CD14-positive monocyte (primary cell): ENCODE results near the gene PORCN. TPM values are rescaled to one million over a fixed set of nuclear protein-coding genes. Genes with fewer than 3 reads are reported as not detected.

ENCODE experiments used
- DNase-seq, 3 donors: peaks; one replicate each; pipeline ENCODE4 v3.0.0-alpha.2; 2011 to 2022
- H2AFZ ChIP-seq: 2 replicates; pipeline ENCODE4 v1.6.0; 2012; ENCODE audit warnings: mild to moderate bottlenecking, low read depth, low read length, inconsistent platforms; ENCODE audit not compliant: insufficient read depth, poor library complexity, severe bottlenecking
- H3K27ac ChIP-seq, 2 donors: 1 replicate in 1 of 2; 2 replicates in 1 of 2; pipeline ENCODE4 v1.5.1; 2012 to 2013; ENCODE audit warnings: low read length in 2 of 2, control low read depth in 1 of 2, inconsistent platforms in 1 of 2, low read depth in 1 of 2, mild to moderate bottlenecking in 1 of 2
- H3K27me3 ChIP-seq, 2 donors: one replicate each; pipeline versions ENCODE4 v1.6.0 to v1.6.1; 2011 to 2013; ENCODE audit warnings: low read length in 2 of 2; ENCODE audit not compliant: control insufficient read depth in 2 of 2, insufficient read depth in 2 of 2
- H3K36me3 ChIP-seq, 2 donors: replicated peaks in 1 of 2; 1 replicate in 1 of 2; 2 replicates in 1 of 2; pipeline versions ENCODE4 v1.5.1 to v1.6.1; 2012 to 2013; ENCODE audit warnings: low read length in 2 of 2, control low read depth in 1 of 2, inconsistent platforms in 1 of 2, mild to moderate bottlenecking in 1 of 2; ENCODE audit not compliant: insufficient read depth in 2 of 2, control insufficient read depth in 1 of 2
- H3K4me1 ChIP-seq, 2 donors: 1 replicate in 1 of 2; 2 replicates in 1 of 2; pipeline versions ENCODE4 v1.5.1 to v1.6.1; 2012 to 2013; ENCODE audit warnings: low read length in 2 of 2, control low read depth in 1 of 2, inconsistent platforms in 1 of 2, mild to moderate bottlenecking in 1 of 2, moderate library complexity in 1 of 2; ENCODE audit not compliant: insufficient read depth in 2 of 2, control insufficient read depth in 1 of 2
- H3K4me2 ChIP-seq: replicated peaks from 2 replicates; pipeline ENCODE3; 2012; ENCODE audit warnings: low read length, moderate library complexity, mild to moderate bottlenecking; ENCODE audit not compliant: poor library complexity, severe bottlenecking; ENCODE audit errors: extremely low read depth
- H3K4me3 ChIP-seq, 3 experiments: fragments of 200-600 bp in 1 of 3; sonication (generic) in 1 of 3; replicated peaks in 1 of 3; 1 replicate in 2 of 3; 2 replicates in 1 of 3; pipeline ENCODE4 v1.5.1; 2011 to 2013; ENCODE audit warnings: low read length in 3 of 3, mild to moderate bottlenecking in 3 of 3, control low read depth in 2 of 3, low read depth in 2 of 3, inconsistent platforms in 1 of 3, moderate library complexity in 1 of 3
- H3K79me2 ChIP-seq: 2 replicates; pipeline ENCODE4 v1.6.0; 2012; ENCODE audit warnings: mild to moderate bottlenecking, control low read depth, inconsistent platforms, low read length, moderate library complexity; ENCODE audit not compliant: insufficient read depth
- H3K9ac ChIP-seq: 2 replicates; pipeline ENCODE4 v1.6.0; 2017; ENCODE audit warnings: low read length, mild to moderate bottlenecking; ENCODE audit not compliant: insufficient read depth, poor library complexity, severe bottlenecking
- H3K9me3 ChIP-seq, 2 donors: replicated peaks in 1 of 2; 1 replicate in 1 of 2; 2 replicates in 1 of 2; pipeline versions ENCODE4 v1.5.1 to v1.6.1; 2012 to 2013; ENCODE audit warnings: low read length in 2 of 2, control low read depth in 1 of 2; ENCODE audit not compliant: control insufficient read depth in 1 of 2, insufficient read depth in 1 of 2
- H4K20me1 ChIP-seq: 2 replicates; pipeline ENCODE4 v1.6.0; 2012; ENCODE audit warnings: mild to moderate bottlenecking, low read length, control low read depth, moderate library complexity; ENCODE audit not compliant: insufficient read depth
- H3K27ac Mint-ChIP-seq, 7 donors: one replicate each; pipeline ENCODE4 v1.8.0; 2020; ENCODE audit warnings: mild to moderate bottlenecking in 7 of 7, mixed read lengths in 7 of 7, moderate library complexity in 6 of 7, inconsistent platforms in 2 of 7
- H3K27me3 Mint-ChIP-seq, 3 donors: one replicate each; pipeline ENCODE4 v1.8.0; 2021 to 2022; ENCODE audit warnings: low read depth in 3 of 3, mild to moderate bottlenecking in 3 of 3, mixed read lengths in 3 of 3, moderate library complexity in 3 of 3, inconsistent platforms in 1 of 3
- H3K36me3 Mint-ChIP-seq, 2 donors: one replicate each; pipeline ENCODE4 v1.8.0; 2020; ENCODE audit warnings: mixed read lengths in 2 of 2, inconsistent platforms in 1 of 2, mild to moderate bottlenecking in 1 of 2
- H3K4me1 Mint-ChIP-seq: one replicate; pipeline ENCODE4 v1.8.0; 2020; ENCODE audit warnings: mild to moderate bottlenecking, mixed read lengths
- H3K4me3 Mint-ChIP-seq, 2 donors: one replicate each; pipeline ENCODE4 v1.8.0; 2020; ENCODE audit warnings: mild to moderate bottlenecking in 2 of 2, mixed read lengths in 2 of 2, moderate library complexity in 1 of 2
- H3K9me3 Mint-ChIP-seq, 7 donors: one replicate each; pipeline ENCODE4 v1.8.0; 2020 to 2022; ENCODE audit warnings: mixed read lengths in 7 of 7, mild to moderate bottlenecking in 6 of 7, moderate library complexity in 6 of 7, inconsistent platforms in 2 of 7
- WGBS: methylation state at CpG from one replicate; pipeline ENCODE4 v1.1.5; 2013; ENCODE audit warnings: missing lambda C conversion rate; ENCODE audit not compliant: insufficient coverage; 5-methylcytosine and 5-hydroxymethylcytosine counted together
- intact Hi-C, 2 donors: fragments of 100-400 bp; cut with micrococcal nuclease; formaldehyde crosslinking; loops; one replicate each; pipeline versions ENCODE4 v1.15.0 to v1.15.1; 2023
- polyA plus RNA-seq, 3 donors: library from polyadenylated mRNA; depleted of rRNA in 1 of 3; unstranded in 2 of 3; stranded (reverse) in 1 of 3; fragments of 300-500 nt in 2 of 3; fragments of >200 nt in 1 of 3; fragmentation: Illumina TruSeq in 2 of 3; gene quantifications; 1 replicate in 2 of 3; 2 replicates in 1 of 3; pipeline ENCODE4 v1.2.3, GENCODE V29; 2012 to 2021
- TF ChIP-seq, protein P1 (sequence below): fragments of 200-600 bp; IDR thresholded peaks from one replicate; pipeline ENCODE4 v1.8.0; 2022; ENCODE audit warnings: antibody characterized with exemption, mild to moderate bottlenecking

The PORCN gene
- polyA plus RNA-seq, 3 donors: 7.5 to 10.5 (median 7.8) TPM

DNA sequence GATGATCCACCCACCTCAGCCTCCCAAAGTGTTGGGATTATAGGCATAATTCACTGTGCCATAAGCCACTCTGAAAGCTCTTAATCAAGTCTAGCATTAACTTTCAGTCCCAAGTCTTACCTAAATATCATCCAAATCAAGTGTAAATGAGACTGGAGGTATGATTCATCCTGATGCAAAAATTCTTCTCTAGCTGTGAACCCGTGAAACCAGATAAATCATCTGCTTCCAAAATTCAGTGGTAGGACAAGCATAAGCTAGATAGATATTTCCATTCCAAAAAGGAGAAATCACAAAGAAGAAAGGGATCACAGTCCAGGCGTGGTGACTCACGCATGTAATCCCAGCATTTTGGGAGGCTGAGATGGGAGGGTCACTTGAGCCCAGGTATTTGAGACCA, 21.9 kb downstream of the PORCN start:
- TF ChIP-seq, protein P1, sequence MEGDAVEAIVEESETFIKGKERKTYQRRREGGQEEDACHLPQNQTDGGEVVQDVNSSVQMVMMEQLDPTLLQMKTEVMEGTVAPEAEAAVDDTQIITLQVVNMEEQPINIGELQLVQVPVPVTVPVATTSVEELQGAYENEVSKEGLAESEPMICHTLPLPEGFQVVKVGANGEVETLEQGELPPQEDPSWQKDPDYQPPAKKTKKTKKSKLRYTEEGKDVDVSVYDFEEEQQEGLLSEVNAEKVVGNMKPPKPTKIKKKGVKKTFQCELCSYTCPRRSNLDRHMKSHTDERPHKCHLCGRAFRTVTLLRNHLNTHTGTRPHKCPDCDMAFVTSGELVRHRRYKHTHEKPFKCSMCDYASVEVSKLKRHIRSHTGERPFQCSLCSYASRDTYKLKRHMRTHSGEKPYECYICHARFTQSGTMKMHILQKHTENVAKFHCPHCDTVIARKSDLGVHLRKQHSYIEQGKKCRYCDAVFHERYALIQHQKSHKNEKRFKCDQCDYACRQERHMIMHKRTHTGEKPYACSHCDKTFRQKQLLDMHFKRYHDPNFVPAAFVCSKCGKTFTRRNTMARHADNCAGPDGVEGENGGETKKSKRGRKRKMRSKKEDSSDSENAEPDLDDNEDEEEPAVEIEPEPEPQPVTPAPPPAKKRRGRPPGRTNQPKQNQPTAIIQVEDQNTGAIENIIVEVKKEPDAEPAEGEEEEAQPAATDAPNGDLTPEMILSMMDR: no peak
- Histone ChIP-seq H2AFZ (no peak overlapping the region), H3K9me3 (no peaks in the 10 kb centered on the region), H3K9ac (no peak overlapping the region), H3K4me1 (peaks cover 5 to 7% of the 10 kb centered on the region in 2 donors), H3K79me2 (no peaks in the 10 kb centered on the region), H4K20me1 (no peaks in the 10 kb centered on the region), H3K27me3 (no peaks in the 10 kb centered on the region), H3K27ac (peak overlapping the region in 1 of 2 donors; percentile 65), H3K4me3 (no peak overlapping the region), H3K36me3 (peaks cover 15 to 21% of the 10 kb centered on the region in 2 donors), H3K4me2 (no peak overlapping the region)
- peaks cover 16 to 27% of the 10 kb centered on the region in 2 donors for H3K36me3 Mint-ChIP-seq
- no peak for DNase-seq
- peaks cover 0 to 2% (median 1%) of the 10 kb centered on the region in 3 donors for H3K27me3 Mint-ChIP-seq
- no CpG with 5 or more reads among the region's 3 CpGs for WGBS
- peak overlapping the region in 1 of 7 donors; percentile 91 for H3K27ac Mint-ChIP-seq
- H3K9me3 Mint-ChIP-seq: peaks cover 0 to 7% (median 0%) of the 10 kb centered on the region in 7 donors
- peaks cover 18% of the 10 kb centered on the region for H3K4me1 Mint-ChIP-seq
- H3K4me3 Mint-ChIP-seq: no peak overlapping the region
- intact Hi-C loops: no loop called here

DNA sequence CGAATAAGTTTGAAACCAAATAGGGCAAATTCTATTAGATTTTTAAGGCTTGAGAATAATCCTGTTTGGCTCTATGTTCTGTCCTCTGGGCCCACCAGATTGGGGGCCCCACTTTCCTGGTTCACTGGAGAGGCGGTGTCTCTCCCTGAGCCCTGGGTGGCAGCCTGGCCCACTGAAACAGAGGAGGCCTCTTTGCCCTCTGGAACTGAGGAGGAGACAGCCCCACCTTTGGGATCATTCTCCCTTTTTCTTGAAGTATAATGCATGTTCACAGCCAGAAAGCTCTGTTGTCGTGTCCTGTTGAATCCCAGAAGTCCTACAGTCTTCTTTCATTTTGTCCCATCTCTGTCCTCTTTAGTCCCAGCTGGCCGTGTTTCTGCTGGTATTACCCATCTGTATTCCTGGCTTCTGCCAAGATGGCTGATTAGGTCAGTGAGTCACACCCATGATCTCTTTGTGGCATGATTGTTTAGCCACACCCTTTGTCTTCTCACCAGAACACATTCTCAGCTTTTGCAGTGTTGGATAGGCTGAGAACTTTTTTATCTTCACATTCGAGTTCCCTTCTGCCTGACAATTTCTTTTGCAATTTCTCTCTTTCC, 22.7 kb downstream of the PORCN start:
- intact Hi-C loops: no loop called here
- TF ChIP-seq, protein P1: no peak
- Histone ChIP-seq H3K36me3 (peaks cover 12 to 21% of the 10 kb centered on the region in 2 donors), H4K20me1 (no peaks in the 10 kb centered on the region), H3K27ac (peak overlapping the region in 1 of 2 donors; percentile 65), H3K9me3 (no peaks in the 10 kb centered on the region), H2AFZ (no peak overlapping the region), H3K9ac (no peak overlapping the region), H3K4me1 (peaks cover 5 to 7% of the 10 kb centered on the region in 2 donors), H3K4me2 (no peak overlapping the region), H3K79me2 (no peaks in the 10 kb centered on the region), H3K4me3 (no peak overlapping the region), H3K27me3 (no peaks in the 10 kb centered on the region)
- Mint-ChIP-seq H3K27me3 (peaks cover 0 to 2% (median 1%) of the 10 kb centered on the region in 3 donors), H3K9me3 (peaks cover 0 to 7% (median 0%) of the 10 kb centered on the region in 7 donors), H3K27ac (peak overlapping the region; percentile 36 to 91 (median 63)), H3K36me3 (peaks cover 14 to 23% of the 10 kb centered on the region in 2 donors), H3K4me3 (no peak overlapping the region), H3K4me1 (peaks cover 19% of the 10 kb centered on the region)
- peak; percentile 39 to 60 (median 39) for DNase-seq
- WGBS: 100% methylated on average over 1 of the region's 5 CpGs
